ENCODE measurements around the gene TBC1D1. TPM values are rescaled to one million over a fixed set of nuclear protein-coding genes. Genes with fewer than 3 reads are reported as not detected.

The TBC1D1 gene
- total and polyA plus RNA-seq, 4 experiments from 2014 or later: 15.3 to 46.7 (median 34.3) TPM

DNA sequence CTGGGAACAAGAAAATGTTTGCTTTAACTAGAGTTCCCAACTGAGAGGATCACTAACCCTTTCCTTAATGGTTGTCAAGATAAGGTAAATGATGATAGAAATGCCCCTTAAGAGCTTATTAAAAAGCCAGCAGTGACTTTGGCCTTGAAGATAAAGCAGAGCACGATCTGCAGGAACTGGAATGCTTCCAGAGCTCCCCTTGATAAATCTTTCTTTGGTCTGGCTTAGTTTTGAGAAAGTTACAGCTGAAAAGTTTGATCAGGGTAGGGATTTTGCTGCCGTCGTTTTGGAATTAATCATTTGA, 133.3 kb downstream of the TBC1D1 start:
- DNase-seq: no peak
- H3K36me3 ChIP-seq (ENCODE audit: insufficient read depth, low read length): peaks cover 7% of the 10 kb centered on the region
- no peaks in the 10 kb centered on the region for H3K9me3 ChIP-seq (ENCODE audit: control insufficient read depth in 1 of 2, low read length in 2 of 2)
- H3K27ac ChIP-seq (ENCODE audit: low read depth, low read length): no peak overlapping the region
- H3K27me3 ChIP-seq (ENCODE audit: insufficient read depth, low read length): no peaks in the 10 kb centered on the region
- H3K9me3 Mint-ChIP-seq: peaks cover 0 to 3% (median 0%) of the 10 kb centered on the region in 8 donors
- intact Hi-C loops (cut with micrococcal nuclease): no loop called here
- no peaks in the 10 kb centered on the region for H3K27me3 Mint-ChIP-seq
- peaks cover 35 to 64% of the 10 kb centered on the region in 2 donors for H3K36me3 Mint-ChIP-seq
- no peak overlapping the region for H3K4me3 ChIP-seq (ENCODE audit: low read length in 2 of 2)
- no peaks in the 10 kb centered on the region for H3K4me1 ChIP-seq (ENCODE audit: insufficient read depth, low read length)
- peaks cover 0 to 9% (median 4%) of the 10 kb centered on the region in 4 donors for H3K4me1 Mint-ChIP-seq
- H3K27ac Mint-ChIP-seq: peak overlapping the region in 1 of 7 donors; percentile 30
- ChIA-PET POLR2A (ENCODE audit: partially characterized antibody) (no interaction called here), CTCF (ENCODE audit: partially characterized antibody) (no interaction called here)
- no peak overlapping the region for H3K4me3 Mint-ChIP-seq

DNA sequence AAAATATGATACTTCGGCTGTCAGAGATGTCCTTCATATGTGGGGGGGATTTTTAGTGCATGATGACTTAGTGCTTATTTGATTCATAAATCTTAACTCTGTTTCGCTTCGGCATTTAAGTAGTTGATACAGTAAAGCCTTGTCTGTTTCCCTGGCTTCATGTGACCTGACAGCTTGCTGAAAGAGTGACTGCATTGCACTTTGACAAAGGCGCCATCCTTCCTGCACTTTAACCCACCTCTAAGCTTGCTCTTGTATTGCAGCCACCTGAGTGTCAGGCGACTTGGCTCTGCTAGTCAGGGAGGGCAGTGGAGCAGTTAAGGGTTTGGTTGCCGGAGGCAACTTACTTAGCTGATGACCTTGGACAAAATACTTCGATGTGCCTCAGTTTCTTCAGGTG, 134.8 kb downstream of the TBC1D1 start:
- Mint-ChIP-seq H3K27ac (peak overlapping the region in 2 of 7 donors; percentile 41 to 48), H3K36me3 (peaks cover 42 to 71% of the 10 kb centered on the region in 2 donors), H3K9me3 (peaks cover 0 to 3% (median 0%) of the 10 kb centered on the region in 8 donors), H3K4me3 (no peak overlapping the region), H3K4me1 (peaks cover 0 to 9% (median 4%) of the 10 kb centered on the region in 4 donors), H3K27me3 (no peaks in the 10 kb centered on the region)
- DNase-seq: no peak
- intact Hi-C loops (cut with micrococcal nuclease): no loop called here
- Histone ChIP-seq H3K4me1 (ENCODE audit: insufficient read depth, low read length) (no peaks in the 10 kb centered on the region), H3K27ac (ENCODE audit: low read depth, low read length) (no peak overlapping the region), H3K9me3 (ENCODE audit: control insufficient read depth in 1 of 2, low read length in 2 of 2) (no peaks in the 10 kb centered on the region), H3K36me3 (ENCODE audit: insufficient read depth, low read length) (peaks cover 8% of the 10 kb centered on the region), H3K27me3 (ENCODE audit: insufficient read depth, low read length) (no peaks in the 10 kb centered on the region), H3K4me3 (ENCODE audit: low read length in 2 of 2) (no peak overlapping the region)
- ChIA-PET CTCF (ENCODE audit: partially characterized antibody) (interaction anchor here (0.7 kb wide), 1 partner anchor 222 kb away, joined by 3 read pairs; no protein-coding TSS in a partner anchor), POLR2A (ENCODE audit: partially characterized antibody) (no interaction called here)

DNA sequence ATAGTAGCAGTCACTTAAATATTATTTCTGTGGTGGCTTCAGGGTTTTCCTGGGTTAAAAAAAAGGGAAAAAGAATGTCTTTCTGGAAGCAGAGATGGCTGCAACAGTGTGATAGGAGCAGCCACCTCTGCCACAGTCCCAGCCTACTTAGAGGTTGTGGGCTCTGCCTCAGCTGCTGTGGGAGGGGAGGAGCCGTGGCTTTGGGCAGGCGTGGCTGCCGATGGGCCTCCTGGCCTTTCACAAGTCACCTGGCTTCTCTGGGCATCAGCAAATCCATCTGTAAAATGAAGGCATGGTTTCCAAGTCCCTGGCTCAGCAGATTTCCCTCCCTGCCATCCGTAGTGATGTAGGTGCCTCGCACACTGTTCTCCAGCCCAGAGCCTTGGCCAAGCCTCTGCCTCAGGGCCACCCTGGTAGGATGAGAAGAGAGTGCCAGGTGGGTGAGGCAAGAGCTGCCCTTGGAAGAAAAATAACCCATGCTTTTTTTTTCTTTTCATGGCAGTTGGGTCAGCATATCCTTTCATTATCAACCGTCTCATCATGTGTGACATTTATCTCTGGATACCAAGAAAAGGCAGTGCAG, 135.4 kb downstream of the TBC1D1 start:
- H3K36me3 Mint-ChIP-seq: peaks cover 36 to 65% of the 10 kb centered on the region in 2 donors
- Histone ChIP-seq H3K36me3 (ENCODE audit: insufficient read depth, low read length) (peaks cover 8% of the 10 kb centered on the region), H3K27ac (ENCODE audit: low read depth, low read length) (no peak overlapping the region), H3K27me3 (ENCODE audit: insufficient read depth, low read length) (no peaks in the 10 kb centered on the region), H3K9me3 (ENCODE audit: control insufficient read depth in 1 of 2, low read length in 2 of 2) (no peaks in the 10 kb centered on the region), H3K4me1 (ENCODE audit: insufficient read depth, low read length) (no peaks in the 10 kb centered on the region), H3K4me3 (ENCODE audit: low read length in 2 of 2) (no peak overlapping the region)
- DNase-seq: no peak
- POLR2A ChIA-PET (ENCODE audit: partially characterized antibody): no interaction called here
- CTCF ChIA-PET (ENCODE audit: partially characterized antibody): no interaction called here
- H3K4me1 Mint-ChIP-seq: peaks cover 0 to 9% (median 4%) of the 10 kb centered on the region in 4 donors
- H3K4me3 Mint-ChIP-seq: no peak overlapping the region
- H3K9me3 Mint-ChIP-seq: no peaks in the 10 kb centered on the region
- H3K27me3 Mint-ChIP-seq: no peaks in the 10 kb centered on the region
- H3K27ac Mint-ChIP-seq: no peak overlapping the region
- intact Hi-C loops (cut with micrococcal nuclease): no loop called here

DNA sequence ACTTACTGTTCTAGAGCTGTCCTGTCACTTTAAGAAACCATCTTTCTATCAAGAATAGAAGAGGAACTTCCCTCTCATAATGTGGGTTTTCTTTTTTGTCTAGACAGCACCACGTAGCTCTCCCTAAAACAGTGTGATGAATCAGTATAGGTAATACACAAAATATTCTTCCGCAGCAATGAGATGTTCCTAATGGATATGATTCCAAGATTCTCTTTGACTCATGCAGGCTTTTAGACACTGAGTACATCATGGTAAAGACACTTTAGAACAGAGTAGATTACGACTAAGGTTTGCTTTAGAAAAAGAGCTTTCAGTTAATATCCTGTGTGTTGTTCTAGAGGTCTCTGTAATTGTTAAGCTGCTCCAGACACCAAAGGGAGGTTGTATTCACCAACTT, 139.1 kb downstream of the TBC1D1 start:
- Histone ChIP-seq H3K36me3 (ENCODE audit: insufficient read depth, low read length) (peaks cover 8% of the 10 kb centered on the region), H3K27ac (ENCODE audit: low read depth, low read length) (no peak overlapping the region), H3K27me3 (ENCODE audit: insufficient read depth, low read length) (no peaks in the 10 kb centered on the region), H3K4me3 (ENCODE audit: low read length in 2 of 2) (no peak overlapping the region), H3K9me3 (ENCODE audit: control insufficient read depth in 1 of 2, low read length in 2 of 2) (no peaks in the 10 kb centered on the region), H3K4me1 (ENCODE audit: insufficient read depth, low read length) (no peaks in the 10 kb centered on the region)
- DNase-seq: no peak
- intact Hi-C loops (cut with micrococcal nuclease): no loop called here
- no peaks in the 10 kb centered on the region for H3K9me3 Mint-ChIP-seq
- ChIA-PET POLR2A (ENCODE audit: partially characterized antibody) (no interaction called here), CTCF (ENCODE audit: partially characterized antibody) (interaction anchor here (9.2 kb wide), 1 partner anchor 223 kb away, joined by 129 read pairs; no protein-coding TSS in a partner anchor)
- H3K4me1 Mint-ChIP-seq: no peaks in the 10 kb centered on the region
- no peak overlapping the region for H3K4me3 Mint-ChIP-seq
- peaks cover 14 to 46% of the 10 kb centered on the region in 2 donors for H3K36me3 Mint-ChIP-seq
- peak overlapping the region in 2 of 7 donors; percentile 6 to 48 for H3K27ac Mint-ChIP-seq
- H3K27me3 Mint-ChIP-seq: no peaks in the 10 kb centered on the region

DNA sequence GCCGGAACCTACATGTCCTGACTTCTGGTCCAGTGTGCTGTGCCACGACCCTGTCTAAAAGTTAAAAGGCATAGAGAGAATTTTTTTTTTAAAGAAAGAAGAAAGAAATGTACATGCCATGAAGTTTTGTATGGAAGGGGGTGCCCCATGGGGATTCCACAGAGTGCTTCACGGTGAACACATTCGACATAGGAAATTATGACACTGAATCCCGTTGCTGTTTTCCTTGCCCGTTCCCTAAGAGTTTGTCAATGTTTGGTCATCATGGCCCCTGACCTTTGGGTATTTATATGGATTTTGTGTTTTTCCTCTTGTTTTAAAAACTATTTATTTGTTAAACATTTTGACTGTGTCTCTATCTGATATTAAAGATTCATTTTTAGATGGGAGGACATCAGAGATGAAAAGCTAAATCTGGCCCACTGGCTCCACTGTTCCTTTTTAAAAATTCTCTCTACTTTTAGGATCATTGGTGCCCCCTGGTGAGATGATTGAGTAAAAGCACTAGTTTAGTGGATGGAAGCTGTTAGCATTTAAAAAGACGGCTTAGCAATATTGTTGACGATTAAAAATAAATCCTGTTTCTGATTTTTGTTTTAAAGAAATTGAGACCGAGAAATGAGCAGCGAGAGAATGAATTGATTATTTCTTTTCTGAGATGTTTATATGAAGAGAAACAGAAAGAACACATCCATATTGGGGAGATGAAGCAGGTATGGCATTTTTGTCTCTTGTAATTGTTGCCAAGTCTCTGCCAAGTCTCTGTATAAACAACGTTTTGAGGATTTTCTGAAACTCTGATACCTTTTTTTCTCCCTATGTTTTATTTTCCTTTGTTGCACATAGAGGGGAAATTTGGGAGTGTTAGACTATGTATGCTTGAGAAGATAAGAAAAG, 144.3 kb downstream of the TBC1D1 start:
- H3K27ac Mint-ChIP-seq: peak overlapping the region in 1 of 7 donors; percentile 68
- peaks cover 22 to 44% of the 10 kb centered on the region in 2 donors for H3K36me3 Mint-ChIP-seq
- POLR2A ChIA-PET (ENCODE audit: partially characterized antibody): interaction anchor here (0.6 to 1.1 kb wide), 2 partner anchors 10 to 145 kb away, joined by 3 read pairs; partner anchors contain the start of gene TBC1D1
- DNase-seq: peak; percentile 46 to 60 (median 56)
- H3K4me3 ChIP-seq (ENCODE audit: low read length in 2 of 2): no peak overlapping the region
- peaks cover 0 to 3% (median 0%) of the 10 kb centered on the region in 4 donors for H3K4me1 Mint-ChIP-seq
- no peaks in the 10 kb centered on the region for H3K9me3 ChIP-seq (ENCODE audit: control insufficient read depth in 1 of 2, low read length in 2 of 2)
- no peaks in the 10 kb centered on the region for H3K36me3 ChIP-seq (ENCODE audit: insufficient read depth, low read length)
- intact Hi-C loops (cut with micrococcal nuclease): loop anchor here (1.0 to 5.0 kb wide), 3 partner anchors 143 to 582 kb away; partner anchors contain the start of gene TBC1D1
- no peaks in the 10 kb centered on the region for H3K9me3 Mint-ChIP-seq
- CTCF ChIA-PET (ENCODE audit: partially characterized antibody): interaction anchor here (0.7 to 9.2 kb wide), 15 partner anchors 8 to 434 kb away, joined by 3 to 129 read pairs (median 4); partner anchors contain the start of gene PGM2
- H3K4me3 Mint-ChIP-seq: no peak overlapping the region
- no peaks in the 10 kb centered on the region for H3K27me3 ChIP-seq (ENCODE audit: insufficient read depth, low read length)
- no peak overlapping the region for H3K27ac ChIP-seq (ENCODE audit: low read depth, low read length)
- no peaks in the 10 kb centered on the region for H3K27me3 Mint-ChIP-seq
- H3K4me1 ChIP-seq (ENCODE audit: insufficient read depth, low read length): no peaks in the 10 kb centered on the region

DNA sequence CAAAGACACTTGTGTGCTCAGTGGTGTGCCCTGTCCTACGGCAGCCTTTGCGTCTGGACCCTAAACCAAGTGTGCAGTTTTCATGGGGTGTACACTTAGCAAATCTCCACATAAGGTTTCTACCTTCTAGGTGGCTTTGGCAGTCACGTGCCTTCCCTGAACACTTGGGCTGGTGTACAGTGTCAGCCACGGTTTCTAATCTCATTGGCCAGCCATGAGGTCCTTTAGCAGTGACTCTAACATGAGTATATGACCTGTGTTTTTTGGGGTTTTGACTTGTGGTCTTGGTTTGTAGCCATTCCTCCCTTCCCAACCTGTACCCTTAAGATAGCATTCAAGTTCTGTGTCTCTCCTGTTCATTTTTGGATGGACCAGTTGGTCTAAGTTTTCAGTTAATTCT, 145.7 kb downstream of the TBC1D1 start:
- H3K27me3 Mint-ChIP-seq: no peaks in the 10 kb centered on the region
- no peaks in the 10 kb centered on the region for H3K4me1 ChIP-seq (ENCODE audit: insufficient read depth, low read length)
- no peak overlapping the region for H3K27ac Mint-ChIP-seq
- intact Hi-C loops (cut with micrococcal nuclease): loop anchor here (5.0 kb wide), 1 partner anchor 144 kb away; the partner anchor contains the start of gene TBC1D1
- no peaks in the 10 kb centered on the region for H3K36me3 ChIP-seq (ENCODE audit: insufficient read depth, low read length)
- H3K4me1 Mint-ChIP-seq: peaks cover 0 to 3% (median 0%) of the 10 kb centered on the region in 4 donors
- H3K4me3 ChIP-seq (ENCODE audit: low read length in 2 of 2): no peak overlapping the region
- no peaks in the 10 kb centered on the region for H3K9me3 ChIP-seq (ENCODE audit: control insufficient read depth in 1 of 2, low read length in 2 of 2)
- POLR2A ChIA-PET (ENCODE audit: partially characterized antibody): no interaction called here
- no peak overlapping the region for H3K4me3 Mint-ChIP-seq
- DNase-seq: no peak
- no peaks in the 10 kb centered on the region for H3K9me3 Mint-ChIP-seq
- no peaks in the 10 kb centered on the region for H3K27me3 ChIP-seq (ENCODE audit: insufficient read depth, low read length)
- no peak overlapping the region for H3K27ac ChIP-seq (ENCODE audit: low read depth, low read length)
- H3K36me3 Mint-ChIP-seq: peaks cover 27 to 52% of the 10 kb centered on the region in 2 donors
- CTCF ChIA-PET (ENCODE audit: partially characterized antibody): interaction anchor here (1.2 to 9.2 kb wide), 6 partner anchors 22 to 434 kb away, joined by 3 to 129 read pairs (median 10); no protein-coding TSS in a partner anchor

DNA sequence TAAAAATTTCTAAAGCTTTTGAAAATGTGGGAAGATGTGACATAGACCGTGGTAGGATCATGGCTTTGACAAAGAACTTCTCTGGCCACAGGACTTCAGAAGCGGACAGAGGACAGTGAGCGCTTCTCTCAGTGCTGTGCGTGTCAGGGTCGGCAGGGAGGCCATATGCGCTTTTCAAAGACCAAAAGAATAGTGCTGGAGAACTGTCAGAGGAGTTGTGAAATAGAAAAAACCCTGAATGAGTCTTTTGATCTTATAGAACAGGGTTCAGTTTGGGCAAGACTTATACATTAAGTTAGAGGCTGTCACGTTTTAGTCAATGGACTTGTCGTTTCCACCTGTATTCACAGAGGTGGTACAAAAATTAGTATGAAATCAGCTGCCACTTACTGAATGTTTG, 146.7 kb downstream of the TBC1D1 start:
- intact Hi-C loops (cut with micrococcal nuclease): loop anchor here (5.0 kb wide), 1 partner anchor 145 kb away; the partner anchor contains the start of gene TBC1D1
- peaks cover 27 to 52% of the 10 kb centered on the region in 2 donors for H3K36me3 Mint-ChIP-seq

More for the DNA sequence above, 146.7 kb downstream of the TBC1D1 start:
- H3K4me3 ChIP-seq (ENCODE audit: low read length in 2 of 2): no peak overlapping the region
- ChIA-PET POLR2A (ENCODE audit: partially characterized antibody) (no interaction called here), CTCF (ENCODE audit: partially characterized antibody) (interaction anchor here (1.3 to 9.2 kb wide), 3 partner anchors 11 to 236 kb away, joined by 3 to 129 read pairs (median 37); no protein-coding TSS in a partner anchor)
- DNase-seq: no peak
- H3K4me1 ChIP-seq (ENCODE audit: insufficient read depth, low read length): no peaks in the 10 kb centered on the region
- Mint-ChIP-seq H3K27ac (no peak overlapping the region), H3K4me1 (peaks cover 0 to 3% (median 0%) of the 10 kb centered on the region in 4 donors), H3K4me3 (no peak overlapping the region), H3K27me3 (no peaks in the 10 kb centered on the region), H3K9me3 (no peaks in the 10 kb centered on the region)
- no peak overlapping the region for H3K27ac ChIP-seq (ENCODE audit: low read depth, low read length)
- no peaks in the 10 kb centered on the region for H3K36me3 ChIP-seq (ENCODE audit: insufficient read depth, low read length)
- H3K9me3 ChIP-seq (ENCODE audit: control insufficient read depth in 1 of 2, low read length in 2 of 2): no peaks in the 10 kb centered on the region
- no peaks in the 10 kb centered on the region for H3K27me3 ChIP-seq (ENCODE audit: insufficient read depth, low read length)

Measured in CD4-positive, alpha-beta memory T cell (primary cell).